ENCODE results near the gene FMNL2.

The FMNL2 gene

DNA sequence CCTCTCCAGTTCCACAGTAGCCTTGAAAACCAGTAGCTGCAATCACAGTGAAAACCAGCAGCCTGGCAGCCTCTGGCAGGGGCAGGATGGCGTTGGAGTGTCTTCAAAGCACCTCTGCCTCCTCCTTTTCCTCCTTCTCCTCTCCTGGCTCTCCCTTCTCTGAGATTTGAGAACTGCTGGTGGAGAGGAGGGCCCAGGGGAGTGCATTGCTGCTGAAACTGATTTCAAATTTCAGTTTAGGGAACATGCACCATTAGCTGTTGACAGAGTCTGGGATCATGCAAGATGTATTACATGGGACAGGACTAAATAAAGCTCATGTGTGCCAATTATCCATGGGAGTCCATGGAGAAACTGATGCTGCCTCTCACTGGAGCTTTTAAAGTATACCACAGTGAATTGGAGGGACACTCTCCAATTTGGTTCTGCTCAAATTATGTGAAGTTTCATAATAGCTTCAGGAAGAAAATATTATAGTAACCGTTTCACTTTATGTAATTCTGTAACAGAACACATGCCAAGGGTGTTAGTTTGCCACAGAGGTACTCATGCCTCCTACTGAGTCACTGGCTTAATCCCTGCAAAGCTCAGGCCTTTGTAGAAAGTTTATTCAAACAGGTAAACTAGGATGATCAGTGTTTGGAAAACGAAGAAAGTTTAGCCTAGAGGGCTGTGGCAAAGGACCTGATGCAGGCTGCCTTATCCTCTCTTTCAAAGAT is 236.2 kb downstream of the FMNL2 start:
- H3K4me1 ChIP-seq (ENCODE audit: low read length), result peaks cover 38% of the 10 kb centered on the region
- no peaks in the 10 kb centered on the region for H3K27me3 ChIP-seq (replicated peaks; ENCODE audit: insufficient read depth, low read length)
- no peak overlapping the region for H3K4me2 ChIP-seq (ENCODE audit: low read depth, low read length)
- H4K20me1 ChIP-seq (ENCODE audit: insufficient read depth, low read length), result no peaks in the 10 kb centered on the region
- TF ChIP-seq EZH2 (optimal IDR thresholded peaks at IDR 0.05; ENCODE audit: low read depth, low read length), result no peak
- TF ChIP-seq EZH2phosphoT487 (IDR thresholded peaks at IDR 0.05; ENCODE audit: low read length), result no peak
- TF ChIP-seq, protein P1, sequence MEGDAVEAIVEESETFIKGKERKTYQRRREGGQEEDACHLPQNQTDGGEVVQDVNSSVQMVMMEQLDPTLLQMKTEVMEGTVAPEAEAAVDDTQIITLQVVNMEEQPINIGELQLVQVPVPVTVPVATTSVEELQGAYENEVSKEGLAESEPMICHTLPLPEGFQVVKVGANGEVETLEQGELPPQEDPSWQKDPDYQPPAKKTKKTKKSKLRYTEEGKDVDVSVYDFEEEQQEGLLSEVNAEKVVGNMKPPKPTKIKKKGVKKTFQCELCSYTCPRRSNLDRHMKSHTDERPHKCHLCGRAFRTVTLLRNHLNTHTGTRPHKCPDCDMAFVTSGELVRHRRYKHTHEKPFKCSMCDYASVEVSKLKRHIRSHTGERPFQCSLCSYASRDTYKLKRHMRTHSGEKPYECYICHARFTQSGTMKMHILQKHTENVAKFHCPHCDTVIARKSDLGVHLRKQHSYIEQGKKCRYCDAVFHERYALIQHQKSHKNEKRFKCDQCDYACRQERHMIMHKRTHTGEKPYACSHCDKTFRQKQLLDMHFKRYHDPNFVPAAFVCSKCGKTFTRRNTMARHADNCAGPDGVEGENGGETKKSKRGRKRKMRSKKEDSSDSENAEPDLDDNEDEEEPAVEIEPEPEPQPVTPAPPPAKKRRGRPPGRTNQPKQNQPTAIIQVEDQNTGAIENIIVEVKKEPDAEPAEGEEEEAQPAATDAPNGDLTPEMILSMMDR (IDR thresholded peaks at IDR 0.05; ENCODE audit: low read length), result no peak
- no peak for DNase-seq
- no peaks in the 10 kb centered on the region for H3K9me2 ChIP-seq (replicated peaks; ENCODE audit: insufficient read depth, low read length)
- no peak overlapping the region for H3K4me3 ChIP-seq (ENCODE audit: low read length)
- H3F3A ChIP-seq (ENCODE audit: insufficient read depth, low read length), result peaks cover 5% of the 10 kb centered on the region
- no peak overlapping the region for H3K9ac ChIP-seq (ENCODE audit: low read length)
- H3K36me3 ChIP-seq (replicated peaks; ENCODE audit: insufficient read depth, low read length), result no peaks in the 10 kb centered on the region
- H3K79me2 ChIP-seq (ENCODE audit: low read length), result no peaks in the 10 kb centered on the region
- H3K27ac ChIP-seq (ENCODE audit: low read length), result no peak overlapping the region
- no peaks in the 10 kb centered on the region for H3K9me3 ChIP-seq (replicated peaks; ENCODE audit: insufficient read depth, low read length)
- no peak overlapping the region for H2AFZ ChIP-seq (ENCODE audit: low read length)

DNA sequence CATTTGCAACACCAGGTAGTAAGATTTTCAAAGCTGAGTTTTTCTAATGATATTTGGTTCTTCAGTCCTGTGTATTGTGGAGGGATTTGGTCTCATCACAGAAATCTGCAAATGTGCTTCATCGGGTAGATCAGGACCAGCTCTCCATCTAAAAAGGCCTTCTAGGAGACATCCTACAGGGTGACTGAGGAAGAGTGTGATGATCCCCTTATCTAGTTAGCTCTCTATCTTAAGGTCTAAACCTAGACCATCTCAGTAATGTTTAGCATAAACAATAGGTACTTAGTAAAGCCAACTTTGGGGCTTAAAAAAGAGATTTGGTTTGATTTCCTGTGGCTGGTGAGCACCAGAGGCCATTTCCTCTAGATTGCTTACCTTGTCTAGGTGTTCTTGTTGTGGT is 237.1 kb downstream of the FMNL2 start:
- Histone ChIP-seq H3K9me3 (replicated peaks; ENCODE audit: insufficient read depth, low read length) (no peaks in the 10 kb centered on the region), H3K4me3 (ENCODE audit: low read length) (no peak overlapping the region), H3K27ac (ENCODE audit: low read length) (0 out of 2 replicates have a peak overlapping the region, but pooled peaks have one; percentile 7), H3K9ac (ENCODE audit: low read length) (no peak overlapping the region), H2AFZ (ENCODE audit: low read length) (0 out of 2 replicates have a peak overlapping the region, but pooled peaks have one; percentile 12), H3K27me3 (replicated peaks; ENCODE audit: insufficient read depth, low read length) (no peaks in the 10 kb centered on the region), H3K9me2 (replicated peaks; ENCODE audit: insufficient read depth, low read length) (no peaks in the 10 kb centered on the region), H4K20me1 (ENCODE audit: insufficient read depth, low read length) (no peaks in the 10 kb centered on the region), H3K4me1 (ENCODE audit: low read length) (peaks cover 31% of the 10 kb centered on the region), H3K79me2 (ENCODE audit: low read length) (no peaks in the 10 kb centered on the region), H3K4me2 (ENCODE audit: low read depth, low read length) (no peak overlapping the region), H3F3A (ENCODE audit: insufficient read depth, low read length) (no peaks in the 10 kb centered on the region), H3K36me3 (replicated peaks; ENCODE audit: insufficient read depth, low read length) (no peaks in the 10 kb centered on the region)
- DNase-seq, result no peak
- no peak for TF ChIP-seq EZH2 (optimal IDR thresholded peaks at IDR 0.05; ENCODE audit: low read depth, low read length)
- no peak for TF ChIP-seq EZH2phosphoT487 (IDR thresholded peaks at IDR 0.05; ENCODE audit: low read length)
- TF ChIP-seq, protein P1 (IDR thresholded peaks at IDR 0.05; ENCODE audit: low read length), result no peak

DNA sequence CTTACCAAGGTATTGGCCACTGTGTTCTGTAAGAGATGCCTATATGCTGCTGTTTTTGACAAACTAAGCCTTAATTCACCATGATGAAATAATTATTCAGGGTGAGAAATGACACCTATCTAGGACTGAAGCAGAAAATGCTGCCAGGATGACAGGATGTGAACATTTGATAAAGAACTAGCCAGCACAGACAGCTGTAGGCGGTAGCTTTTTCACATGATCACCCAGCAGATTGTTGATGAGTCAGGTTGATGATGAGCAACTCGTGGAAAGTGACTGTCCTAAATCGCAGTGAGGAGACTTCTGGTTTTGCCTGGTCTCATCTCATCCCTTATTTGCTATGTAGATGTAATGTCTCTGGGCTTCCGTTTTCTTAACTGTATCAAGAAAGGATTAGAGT is 238.2 kb downstream of the FMNL2 start:
- Histone ChIP-seq H3K9me3 (replicated peaks; ENCODE audit: insufficient read depth, low read length) (no peaks in the 10 kb centered on the region), H3K36me3 (replicated peaks; ENCODE audit: insufficient read depth, low read length) (no peaks in the 10 kb centered on the region), H3K27me3 (replicated peaks; ENCODE audit: insufficient read depth, low read length) (no peaks in the 10 kb centered on the region), H3K79me2 (ENCODE audit: low read length) (no peaks in the 10 kb centered on the region), H3K4me2 (ENCODE audit: low read depth, low read length) (peak overlapping the region; percentile 23; the same call in 1 of the 2 replicates), H3K4me3 (ENCODE audit: low read length) (no peak overlapping the region), H3F3A (ENCODE audit: insufficient read depth, low read length) (no peaks in the 10 kb centered on the region), H3K27ac (ENCODE audit: low read length) (peak overlapping the region; percentile 26; the same call in 1 of the 2 replicates), H4K20me1 (ENCODE audit: insufficient read depth, low read length) (no peaks in the 10 kb centered on the region), H3K9ac (ENCODE audit: low read length) (no peak overlapping the region), H3K9me2 (replicated peaks; ENCODE audit: insufficient read depth, low read length) (no peaks in the 10 kb centered on the region), H2AFZ (ENCODE audit: low read length) (no peak overlapping the region), H3K4me1 (ENCODE audit: low read length) (peaks cover 31% of the 10 kb centered on the region)
- peak; percentile 87 for DNase-seq
- TF ChIP-seq EZH2 (optimal IDR thresholded peaks at IDR 0.05; ENCODE audit: low read depth, low read length), result no peak
- no peak for TF ChIP-seq EZH2phosphoT487 (IDR thresholded peaks at IDR 0.05; ENCODE audit: low read length)
- TF ChIP-seq, protein P1 (IDR thresholded peaks at IDR 0.05; ENCODE audit: low read length), result no peak

All from MM.1S (cell line).